HG03039 (cell line): ENCODE results near the gene PCDH19.

Experiments used
- ATAC-seq: cut with Tn5 transposase; IDR thresholded peaks from one replicate; pipeline ENCODE4 v1.9.1; 2021; ENCODE audit warnings: mild to moderate bottlenecking, moderate library complexity; ENCODE audit not compliant: unreplicated experiment

PCDH19 gene

DNA sequence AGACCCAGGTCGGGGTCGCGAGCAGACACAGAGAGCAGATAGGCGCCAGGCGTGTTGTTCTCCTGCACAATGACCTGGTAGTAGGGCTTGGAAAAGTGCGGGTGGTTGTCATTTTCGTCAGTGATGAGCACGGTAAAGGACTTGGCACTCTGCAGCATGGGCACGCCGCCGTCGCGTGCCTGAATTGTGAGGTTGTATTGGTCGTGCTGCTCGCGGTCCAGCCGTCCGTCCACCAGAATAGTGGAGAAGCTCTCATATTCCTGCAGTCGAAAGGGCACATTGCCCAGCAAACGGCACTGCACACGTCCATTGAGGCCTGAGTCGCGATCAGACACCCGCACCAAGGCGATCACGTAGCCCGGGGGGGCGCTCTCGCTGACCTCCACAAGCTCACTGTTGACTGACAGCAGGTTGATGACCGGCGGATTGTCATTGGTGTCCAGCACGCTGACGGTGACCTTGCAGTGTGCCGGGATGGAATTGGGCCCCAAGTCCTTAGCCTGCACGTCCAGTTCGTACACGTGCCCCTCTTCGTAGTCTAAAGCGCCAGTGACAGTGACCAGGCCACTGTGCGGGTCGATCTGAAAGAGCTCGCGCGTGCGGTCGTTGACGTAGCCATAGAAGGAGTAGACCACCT lies 2.8 kb downstream of the PCDH19 start:
- no peak for ATAC-seq

GRCh38 chrX:100405424-100405823 lies 4.6 kb downstream of the PCDH19 start:
- ATAC-seq: no peak

- ATAC-seq: no peak
Observed at GRCh38 chrX:100404851-100405250, 5.2 kb downstream of the PCDH19 start.

- ATAC-seq: no peak
Observed at GRCh38 chrX:100395781-100396180, 14.3 kb downstream of the PCDH19 start.

DNA sequence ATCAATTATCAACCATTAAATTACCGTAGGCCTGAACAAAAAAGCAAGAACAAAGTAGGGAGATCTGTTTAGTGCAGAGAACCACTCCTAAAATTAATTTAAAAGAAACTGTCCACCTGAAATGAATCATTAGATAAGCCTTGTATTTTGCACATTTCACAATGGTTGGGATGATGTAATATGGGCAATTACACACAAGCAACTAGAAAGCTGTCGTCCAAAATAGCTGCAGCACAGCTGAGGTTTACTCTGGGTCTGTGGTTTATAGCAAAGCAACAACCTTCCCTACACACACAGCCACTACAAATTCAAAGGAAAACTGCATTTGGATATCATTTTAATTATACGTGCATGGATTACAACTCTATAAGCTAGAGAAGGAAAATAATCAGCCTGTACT lies 28.5 kb downstream of the PCDH19 start:
- no peak for ATAC-seq

DNA sequence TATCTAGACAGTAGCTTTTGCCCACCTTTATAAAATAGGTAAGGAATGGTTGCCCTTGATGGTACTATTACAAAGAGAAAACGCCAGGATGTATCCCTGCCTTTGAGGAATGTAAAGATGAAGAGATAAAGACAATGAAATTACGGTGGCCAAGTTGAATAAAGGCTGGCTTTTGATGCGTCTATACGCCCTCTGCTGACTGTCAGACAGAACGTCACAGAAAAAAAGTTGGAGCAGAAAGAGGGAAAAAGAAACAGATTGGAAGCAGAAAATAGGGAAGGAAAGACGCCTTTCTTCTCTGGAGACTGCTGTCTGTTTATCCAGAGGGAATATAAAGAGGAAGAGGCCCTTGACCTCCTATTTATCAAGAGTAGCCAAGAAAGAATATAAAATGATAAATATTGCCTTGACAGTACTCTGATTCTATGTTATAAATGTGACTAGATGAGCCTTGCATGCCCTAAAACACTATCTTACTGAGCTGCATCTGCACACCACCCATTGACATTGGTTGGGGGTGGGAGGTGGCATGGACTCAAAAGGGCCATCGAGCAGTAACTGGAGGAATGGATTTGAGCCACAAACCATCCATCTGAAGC lies 30.6 kb downstream of the PCDH19 start:
- no peak for ATAC-seq

DNA sequence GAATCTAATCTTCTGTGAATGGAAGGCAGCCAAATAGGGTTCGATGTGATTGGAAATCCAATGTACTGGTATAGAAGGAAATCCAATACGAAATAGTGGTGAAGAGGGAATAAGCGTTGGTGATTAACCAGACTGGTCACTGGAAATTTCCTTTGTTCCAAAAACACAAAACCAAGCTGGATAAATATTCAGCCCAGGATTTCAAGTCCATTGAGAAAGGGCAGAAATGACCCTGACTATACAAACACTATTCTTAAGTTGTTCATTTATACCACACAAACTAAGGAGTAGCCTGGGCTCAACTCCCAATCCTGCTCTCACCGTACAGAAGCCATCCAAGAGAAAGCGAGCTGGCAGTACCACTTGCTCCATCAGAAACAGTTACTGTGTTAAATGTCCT lies 32.2 kb downstream of the PCDH19 start:
- no peak for ATAC-seq

- no peak for ATAC-seq
Observed at GRCh38 chrX:100376576-100376975, 33.5 kb downstream of the PCDH19 start.

DNA sequence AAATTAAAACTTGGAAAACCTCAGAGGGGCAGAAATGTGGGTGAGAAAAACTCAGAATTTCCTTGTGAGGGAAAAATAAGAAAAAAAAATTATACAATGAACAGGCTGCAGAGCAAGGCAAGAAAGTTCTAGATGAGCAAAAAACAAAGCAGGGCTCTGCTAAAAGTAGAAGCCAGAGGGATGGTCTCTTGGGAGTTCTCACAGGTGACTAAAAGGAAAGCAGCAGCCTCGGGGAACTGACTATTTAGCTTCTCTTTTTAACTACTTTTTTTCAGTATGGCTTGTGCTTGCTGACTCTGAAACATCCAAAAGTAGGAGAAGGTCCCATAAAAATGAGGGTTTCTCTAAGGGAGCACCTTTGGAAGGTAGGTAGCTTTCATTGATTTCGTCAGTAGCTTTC lies 36.4 kb downstream of the PCDH19 start:
- ATAC-seq: no peak

DNA sequence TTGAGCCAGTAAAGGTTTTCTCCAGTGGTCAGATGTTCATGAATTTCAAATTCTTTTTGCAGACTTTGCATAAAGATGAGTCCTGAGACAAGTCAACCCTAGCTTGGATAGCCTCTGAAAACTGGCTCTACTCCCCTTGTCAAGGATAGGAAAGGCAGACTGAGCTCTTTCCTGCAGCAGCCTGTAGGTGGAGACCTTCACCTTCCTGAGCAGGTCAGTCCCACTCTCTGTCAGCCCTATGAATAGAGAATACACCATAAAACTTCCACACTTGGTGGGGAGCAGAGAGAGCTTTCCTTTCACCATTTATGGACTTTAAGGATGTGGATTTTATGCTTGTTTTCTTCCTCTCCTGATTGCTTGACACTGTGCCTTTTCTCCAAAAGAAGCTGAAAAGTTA lies 41.9 kb downstream of the PCDH19 start:
- ATAC-seq: no peak

DNA sequence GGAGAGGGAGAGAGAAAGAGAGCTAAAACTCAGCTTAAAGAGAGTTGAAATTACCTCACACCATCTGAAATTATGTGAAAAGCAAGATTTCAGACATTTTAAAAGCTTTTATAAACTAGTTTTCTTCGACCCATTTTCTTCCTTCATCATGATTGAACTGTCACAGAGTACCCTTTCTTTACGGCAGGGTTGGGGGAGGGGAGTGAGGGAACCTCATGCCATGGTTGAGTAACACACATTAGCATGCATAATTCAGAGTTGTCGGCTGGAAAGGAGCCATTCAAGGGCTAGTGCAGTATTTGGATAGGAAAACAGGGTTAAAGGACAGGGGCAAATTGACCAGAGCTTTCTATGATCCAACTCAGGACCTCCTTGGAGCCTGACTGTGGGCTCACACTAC lies 46.2 kb downstream of the PCDH19 start:
- no peak for ATAC-seq

GRCh38 chrX:100358766-100359165 lies 51.3 kb downstream of the PCDH19 start:
- no peak for ATAC-seq

GRCh38 chrX:100356351-100356896 lies 53.6 kb downstream of the PCDH19 start:
- no peak for ATAC-seq

GRCh38 chrX:100355680-100356079 lies 54.4 kb downstream of the PCDH19 start:
- no peak for ATAC-seq

DNA sequence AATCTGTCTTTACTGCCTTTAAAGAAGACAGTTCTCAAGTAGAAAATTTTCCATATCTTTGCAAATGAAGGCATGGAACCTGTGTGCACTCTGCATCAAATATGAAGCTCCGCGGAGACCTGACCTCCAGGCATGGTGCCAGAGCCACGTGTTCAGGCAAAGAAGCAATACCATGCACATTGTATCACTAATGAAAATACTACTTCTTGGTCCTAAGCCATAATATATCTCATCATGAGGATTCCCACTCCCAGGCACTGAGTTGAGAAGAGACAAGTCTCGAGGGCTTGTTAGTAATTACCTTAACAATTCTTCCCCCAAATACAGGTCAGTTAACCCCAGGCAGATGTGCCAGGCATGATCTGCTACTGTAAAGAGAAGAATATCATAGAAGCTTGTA lies 56.7 kb downstream of the PCDH19 start:
- no peak for ATAC-seq

- ATAC-seq: no peak
Observed at GRCh38 chrX:100350704-100351489, 59.2 kb downstream of the PCDH19 start.

GRCh38 chrX:100349391-100349790 lies 60.7 kb downstream of the PCDH19 start:
- ATAC-seq: no peak

DNA sequence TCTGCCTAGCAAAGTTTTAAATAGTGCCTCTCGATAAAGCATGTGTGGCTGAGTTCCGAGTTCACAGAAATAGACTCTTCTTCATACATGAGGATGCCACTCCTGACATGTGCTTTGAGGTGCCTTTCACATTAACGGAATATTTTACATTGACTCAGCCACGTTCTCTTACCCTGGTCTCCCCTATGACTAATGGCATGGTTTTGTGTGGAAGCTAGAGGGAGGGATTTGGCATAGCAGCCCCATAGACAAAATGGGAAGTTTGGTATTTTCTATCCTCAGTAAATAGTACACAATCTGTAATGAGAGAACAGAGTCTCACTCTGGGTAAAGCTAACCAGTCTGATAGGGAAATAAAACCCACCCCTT lies 68.9 kb downstream of the PCDH19 start:
- ATAC-seq: no peak

DNA sequence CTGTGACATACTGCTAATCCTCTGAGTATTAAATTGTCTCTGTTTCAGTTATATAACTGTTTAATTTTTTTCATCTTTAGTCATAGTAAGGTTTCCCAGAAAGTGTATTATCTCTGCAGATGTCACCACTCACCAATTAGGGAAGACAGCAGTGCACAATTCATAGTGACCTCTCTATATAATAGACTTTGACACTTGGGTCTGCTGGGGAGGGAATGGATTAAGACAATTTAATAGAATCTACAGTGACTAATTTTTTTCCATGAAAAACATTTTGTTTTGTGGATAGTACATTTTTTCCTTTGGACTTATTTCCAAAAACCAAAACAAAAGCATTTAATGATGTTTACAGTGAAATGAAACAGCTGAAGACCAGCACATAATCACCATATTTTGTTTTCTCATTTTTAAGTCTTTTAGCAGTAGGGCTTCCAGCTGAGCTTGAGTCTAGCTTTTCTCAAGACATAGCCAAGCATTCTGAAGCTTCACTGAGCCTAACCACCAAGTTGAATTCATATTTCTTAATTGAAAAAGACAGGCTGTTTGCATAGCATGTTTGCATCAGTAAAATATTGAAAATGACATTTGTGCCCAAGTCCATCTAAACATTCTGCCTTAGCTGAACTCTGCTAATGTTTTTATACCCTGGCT lies 69.5 kb downstream of the PCDH19 start:
- ATAC-seq: no peak

DNA sequence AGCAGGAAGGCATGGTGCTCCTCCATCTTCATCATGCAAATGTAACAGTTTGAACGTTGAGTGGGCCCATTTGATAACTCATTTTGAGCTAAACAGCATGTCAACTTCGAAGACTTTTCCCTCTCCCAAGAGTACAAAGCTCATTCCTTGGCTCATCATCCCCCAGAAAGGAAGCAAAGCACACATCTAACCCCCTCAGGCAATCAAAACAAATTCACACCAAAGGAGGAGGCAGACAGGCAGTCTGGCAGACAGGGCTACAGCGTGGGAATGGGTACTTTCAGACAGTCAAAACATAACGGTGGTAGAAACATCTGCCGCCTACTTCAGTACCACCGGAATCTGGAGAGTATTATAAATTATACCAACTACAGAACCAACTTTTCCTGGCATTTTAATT lies 81.7 kb downstream of the PCDH19 start:
- no peak for ATAC-seq

GRCh38 chrX:100319716-100320115 lies 90.4 kb downstream of the PCDH19 start:
- no peak for ATAC-seq

DNA sequence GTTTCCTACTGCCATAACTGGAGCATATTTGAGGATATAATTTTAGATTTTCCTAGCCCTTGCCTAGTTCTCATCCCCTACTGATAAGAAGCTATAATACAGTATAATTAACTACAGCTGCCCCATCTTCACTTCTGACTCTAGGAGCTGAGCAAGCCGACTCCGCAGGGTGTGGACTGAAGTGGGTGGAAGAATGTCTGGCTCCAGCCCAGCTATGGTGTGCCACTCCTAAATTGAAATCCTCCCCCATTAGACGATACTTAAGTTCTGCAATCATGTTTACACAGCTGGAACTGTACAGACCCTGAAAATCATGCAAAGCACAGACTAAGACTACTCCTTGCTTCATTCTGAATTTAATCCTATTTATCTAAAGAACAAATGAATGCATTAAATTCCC lies 93.1 kb downstream of the PCDH19 start:
- ATAC-seq: no peak
